ENCODE measurements around the gene NCKAP1. TPM values are rescaled to one million over a fixed set of nuclear protein-coding genes. Genes with fewer than 3 reads are reported as not detected.
"Not testable (repeated sequence)": the region's sequence is repeated elsewhere in the genome, so short reads cannot be mapped to it uniquely, and the experiment has no call there.

The NCKAP1 gene
- total RNA-seq, 1 donor: 8.8 TPM

DNA sequence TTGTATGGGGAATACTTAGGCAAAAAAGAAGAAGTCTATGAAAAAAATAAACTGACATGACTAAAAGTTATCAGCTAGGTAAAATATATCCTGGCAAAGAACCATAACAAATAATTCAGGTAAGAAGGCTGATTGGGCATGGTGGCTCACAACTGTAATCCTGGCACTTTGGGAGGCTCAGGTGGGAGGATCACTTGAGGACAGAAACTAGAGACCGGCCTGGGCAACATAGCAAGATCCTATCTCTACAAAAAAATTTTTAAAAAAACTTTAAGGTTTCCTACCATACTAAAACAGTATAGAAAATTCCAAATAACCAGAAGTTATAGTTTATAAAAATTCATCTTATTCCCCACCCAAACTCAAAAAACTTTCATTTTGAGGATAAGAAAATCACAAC lies 10.8 kb downstream of the NCKAP1 start:
- Histone ChIP-seq H3K9me3 (ENCODE audit: low read depth, low read length) (no peaks in the 10 kb centered on the region), H3K4me1 (ENCODE audit: insufficient read depth, low read length) (no peaks in the 10 kb centered on the region), H3K27me3 (ENCODE audit: insufficient read depth, low read length) (peaks cover 89% of the 10 kb centered on the region), H3K4me3 (ENCODE audit: low read length) (no peak overlapping the region)

- H3K9me3 ChIP-seq (ENCODE audit: low read depth, low read length): no peaks in the 10 kb centered on the region
- H3K27me3 ChIP-seq (ENCODE audit: insufficient read depth, low read length): peaks cover 89% of the 10 kb centered on the region
These were observed 11.8 kb downstream of the NCKAP1 start for GRCh38 chr2:183026424-183026823.

GRCh38 chr2:183025993-183026392 lies 12.3 kb downstream of the NCKAP1 start:
- peaks cover 89% of the 10 kb centered on the region for H3K27me3 ChIP-seq (ENCODE audit: insufficient read depth, low read length)
- no peaks in the 10 kb centered on the region for H3K9me3 ChIP-seq (ENCODE audit: low read depth, low read length)
- no peak overlapping the region for H3K4me3 ChIP-seq (ENCODE audit: low read length)
- H3K4me1 ChIP-seq (ENCODE audit: insufficient read depth, low read length): no peaks in the 10 kb centered on the region

More at GRCh38 chr2:183026424-183026823, 11.8 kb downstream of the NCKAP1 start:
- no peaks in the 10 kb centered on the region for H3K4me1 ChIP-seq (ENCODE audit: insufficient read depth, low read length)
- H3K4me3 ChIP-seq (ENCODE audit: low read length): no peak overlapping the region

GRCh38 chr2:183024339-183025095 lies 13.7 kb downstream of the NCKAP1 start:
- H3K4me1 ChIP-seq (ENCODE audit: insufficient read depth, low read length): no peaks in the 10 kb centered on the region
- no peak overlapping the region for H3K4me3 ChIP-seq (ENCODE audit: low read length)
- H3K27me3 ChIP-seq (ENCODE audit: insufficient read depth, low read length): peaks cover 88% of the 10 kb centered on the region
- no peaks in the 10 kb centered on the region for H3K9me3 ChIP-seq (ENCODE audit: low read depth, low read length)

GRCh38 chr2:183022711-183023110 lies 15.5 kb downstream of the NCKAP1 start:
- Histone ChIP-seq H3K9me3 (ENCODE audit: low read depth, low read length) (no peaks in the 10 kb centered on the region), H3K4me3 (ENCODE audit: low read length) (no peak overlapping the region), H3K4me1 (ENCODE audit: insufficient read depth, low read length) (no peaks in the 10 kb centered on the region), H3K27me3 (ENCODE audit: insufficient read depth, low read length) (peaks cover 73% of the 10 kb centered on the region)

- no peak overlapping the region for H3K4me3 ChIP-seq (ENCODE audit: low read length)
- H3K4me1 ChIP-seq (ENCODE audit: insufficient read depth, low read length): no peaks in the 10 kb centered on the region
- H3K9me3 ChIP-seq (ENCODE audit: low read depth, low read length): no peaks in the 10 kb centered on the region
- H3K27me3 ChIP-seq (ENCODE audit: insufficient read depth, low read length): peaks cover 70% of the 10 kb centered on the region
These were observed 16.6 kb downstream of the NCKAP1 start for GRCh38 chr2:183021613-183022012.

DNA sequence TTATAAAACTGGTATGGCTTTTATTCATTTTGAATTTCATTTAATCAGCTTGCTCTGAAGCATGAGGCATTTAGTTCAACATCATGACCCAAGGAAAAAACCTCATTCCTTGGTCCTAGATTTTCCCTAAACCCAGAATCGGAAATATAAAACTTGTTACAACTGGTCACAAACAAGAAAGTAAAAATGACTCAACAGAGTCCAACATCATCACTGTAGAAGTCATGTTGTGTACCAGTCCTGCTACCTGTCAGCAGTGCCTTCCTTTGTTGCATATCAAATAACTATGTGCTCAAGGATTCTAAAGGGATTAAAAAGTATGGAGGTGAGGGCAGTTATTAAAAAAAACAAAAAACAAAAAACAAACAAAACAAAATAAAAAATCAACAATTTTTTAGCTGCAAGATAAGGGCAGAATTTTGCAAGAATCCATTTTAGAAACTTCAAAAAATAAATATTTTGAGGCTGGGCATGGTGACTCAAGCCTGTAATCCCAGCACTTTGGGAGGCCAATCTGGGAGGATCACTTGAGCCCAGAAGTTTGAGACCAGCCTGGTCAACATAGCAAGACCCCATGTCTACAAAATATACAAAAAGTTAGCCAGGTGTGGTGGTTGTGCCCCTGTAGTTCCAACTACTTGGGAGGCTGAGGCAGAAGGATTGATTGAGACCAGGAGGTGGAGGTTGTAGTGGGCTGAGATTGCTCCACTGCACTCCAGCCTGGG lies 18.4 kb downstream of the NCKAP1 start:
- peaks cover 58% of the 10 kb centered on the region for H3K27me3 ChIP-seq (ENCODE audit: insufficient read depth, low read length)
- no peaks in the 10 kb centered on the region for H3K9me3 ChIP-seq (ENCODE audit: low read depth, low read length)
- H3K4me3 ChIP-seq (ENCODE audit: low read length): no peak overlapping the region
- H3K4me1 ChIP-seq (ENCODE audit: insufficient read depth, low read length): no peaks in the 10 kb centered on the region

- H3K27me3 ChIP-seq (ENCODE audit: insufficient read depth, low read length): peaks cover 55% of the 10 kb centered on the region
These were observed 20.4 kb downstream of the NCKAP1 start for GRCh38 chr2:183017845-183018244.

GRCh38 chr2:183014005-183014404 lies 24.3 kb downstream of the NCKAP1 start:
- Histone ChIP-seq H3K27me3 (ENCODE audit: insufficient read depth, low read length) (peaks cover 30% of the 10 kb centered on the region), H3K4me1 (ENCODE audit: insufficient read depth, low read length) (no peaks in the 10 kb centered on the region)

More at GRCh38 chr2:183017845-183018244, 20.4 kb downstream of the NCKAP1 start:
- H3K4me1 ChIP-seq (ENCODE audit: insufficient read depth, low read length); H3K9me3 ChIP-seq (ENCODE audit: low read depth, low read length); H3K4me3 ChIP-seq (ENCODE audit: low read length): not testable (repeated sequence)

GRCh38 chr2:183011743-183012142 lies 26.5 kb downstream of the NCKAP1 start:
- H3K4me1 ChIP-seq (ENCODE audit: insufficient read depth, low read length): no peaks in the 10 kb centered on the region
- H3K4me3 ChIP-seq (ENCODE audit: low read length): no peak overlapping the region
- H3K9me3 ChIP-seq (ENCODE audit: low read depth, low read length): no peaks in the 10 kb centered on the region
- H3K27me3 ChIP-seq (ENCODE audit: insufficient read depth, low read length): peaks cover 23% of the 10 kb centered on the region

More at GRCh38 chr2:183014005-183014404, 24.3 kb downstream of the NCKAP1 start:
- H3K4me3 ChIP-seq (ENCODE audit: low read length): no peak overlapping the region
- no peaks in the 10 kb centered on the region for H3K9me3 ChIP-seq (ENCODE audit: low read depth, low read length)

- no peak overlapping the region for H3K4me3 ChIP-seq (ENCODE audit: low read length)
- H3K9me3 ChIP-seq (ENCODE audit: low read depth, low read length): no peaks in the 10 kb centered on the region
- H3K27me3 ChIP-seq (ENCODE audit: insufficient read depth, low read length): peaks cover 19% of the 10 kb centered on the region
- no peaks in the 10 kb centered on the region for H3K4me1 ChIP-seq (ENCODE audit: insufficient read depth, low read length)
These were observed 28.1 kb downstream of the NCKAP1 start for GRCh38 chr2:183010112-183010511.

DNA sequence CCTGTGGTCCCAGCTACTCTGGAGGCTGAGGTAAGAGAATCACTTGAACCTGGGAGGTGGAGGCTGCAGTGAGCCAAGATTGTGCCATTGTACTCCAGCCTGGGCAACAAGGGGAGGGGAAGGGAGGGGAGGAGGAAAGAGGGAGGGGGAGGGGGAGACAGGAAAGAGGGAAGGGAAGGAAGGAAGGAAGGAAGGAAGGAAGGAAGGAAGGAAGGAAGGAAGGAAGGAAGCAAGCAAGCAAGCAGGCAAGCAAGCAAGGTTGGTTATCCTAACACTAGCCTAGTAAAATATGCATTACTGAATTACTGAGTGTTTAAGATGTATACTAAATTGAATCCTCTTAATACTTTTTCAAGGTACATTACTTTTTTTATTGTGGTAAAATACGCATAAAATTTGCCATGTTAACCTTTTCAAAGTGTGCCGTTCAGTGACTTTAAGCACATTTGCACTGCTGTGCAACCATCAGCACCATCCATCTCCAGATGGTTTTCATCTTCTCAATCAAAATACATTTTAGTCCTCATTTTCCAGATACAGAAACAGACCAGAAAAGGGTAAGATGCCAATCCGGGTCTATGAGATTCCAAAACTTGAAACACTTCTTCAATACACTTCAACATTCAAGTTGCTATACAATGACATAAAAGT lies 28.9 kb downstream of the NCKAP1 start:
- H3K4me1 ChIP-seq (ENCODE audit: insufficient read depth, low read length): no peaks in the 10 kb centered on the region
- no peaks in the 10 kb centered on the region for H3K9me3 ChIP-seq (ENCODE audit: low read depth, low read length)

GRCh38 chr2:183001948-183002347 lies 36.3 kb downstream of the NCKAP1 start:
- Histone ChIP-seq H3K4me1 (ENCODE audit: insufficient read depth, low read length) (no peaks in the 10 kb centered on the region), H3K27me3 (ENCODE audit: insufficient read depth, low read length) (no peaks in the 10 kb centered on the region), H3K4me3 (ENCODE audit: low read length) (no peak overlapping the region), H3K9me3 (ENCODE audit: low read depth, low read length) (no peaks in the 10 kb centered on the region)

More for the DNA sequence above, 28.9 kb downstream of the NCKAP1 start:
- Histone ChIP-seq H3K4me3 (ENCODE audit: low read length) (no peak overlapping the region), H3K27me3 (ENCODE audit: insufficient read depth, low read length) (peaks cover 19% of the 10 kb centered on the region)

DNA sequence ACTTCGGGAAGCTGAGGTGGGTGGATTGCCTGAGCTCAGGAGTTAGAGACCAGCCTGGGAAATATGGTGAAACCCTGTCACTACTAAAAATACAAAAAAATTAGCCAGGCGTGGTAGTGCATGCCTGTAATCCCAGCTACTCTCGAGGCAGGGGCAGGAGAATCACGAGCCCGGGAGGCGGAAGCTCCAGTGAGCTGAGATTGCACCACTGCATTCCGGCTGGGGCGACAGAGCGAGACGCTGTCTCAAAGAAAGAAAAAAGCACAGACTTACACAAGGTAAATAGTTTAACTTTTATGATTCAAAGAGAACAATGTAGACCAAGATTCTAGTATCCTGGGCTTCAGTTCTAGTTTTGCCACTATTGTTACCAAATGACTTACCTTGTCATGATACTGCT lies 37.4 kb downstream of the NCKAP1 start:
- H3K27me3 ChIP-seq (ENCODE audit: insufficient read depth, low read length): no peaks in the 10 kb centered on the region
- no peaks in the 10 kb centered on the region for H3K4me1 ChIP-seq (ENCODE audit: insufficient read depth, low read length)
- no peak overlapping the region for H3K4me3 ChIP-seq (ENCODE audit: low read length)
- no peaks in the 10 kb centered on the region for H3K9me3 ChIP-seq (ENCODE audit: low read depth, low read length)

- no peaks in the 10 kb centered on the region for H3K9me3 ChIP-seq (ENCODE audit: low read depth, low read length)
- no peaks in the 10 kb centered on the region for H3K4me1 ChIP-seq (ENCODE audit: insufficient read depth, low read length)
- H3K27me3 ChIP-seq (ENCODE audit: insufficient read depth, low read length): no peaks in the 10 kb centered on the region
- no peak overlapping the region for H3K4me3 ChIP-seq (ENCODE audit: low read length)
These were observed 38.8 kb downstream of the NCKAP1 start for GRCh38 chr2:182999348-183000028.
